Measurements from ENCODE around the gene RANBP1.

RANBP1 gene

GRCh38 chr22:20176421-20177085 is 60.6 kb downstream of the RANBP1 start:
- no peak for DNase-seq

Data from activated T-cell treated with anti-CD3 and anti-CD28 coated beads, Interleukin-2, amount 50 U/mL, for 1 hour (primary cell).